Spleen (tissue), 11 donors: Measurements from ENCODE around the gene HLA-G. TPM values are rescaled to one million over a fixed set of nuclear protein-coding genes. Genes with fewer than 3 reads are reported as not detected.
A peak's percentile ranks its signal among the peaks of the same experiment; 100 is the strongest.

ENCODE experiments used
- DNase-seq: peaks from one replicate; pipeline ENCODE4 v3.0.0-alpha.2; 2020
- H3K27ac ChIP-seq, 8 donors: fragments of 200-600 bp; sonication (generic) in 7 of 8; 1 replicate in 4 of 8; 2 replicates in 4 of 8; pipeline versions ENCODE4 v1.5.0 to v1.8.0; 2016 to 2021; ENCODE audit warnings: inconsistent platforms in 4 of 8, mild to moderate bottlenecking in 4 of 8, moderate library complexity in 1 of 8
- H3K27me3 ChIP-seq, 7 donors: fragments of 200-600 bp; sonication (generic) in 6 of 7; replicated peaks in 1 of 7; 1 replicate in 4 of 7; 2 replicates in 3 of 7; pipeline versions ENCODE4 v1.5.0 to v1.8.0; 2016 to 2021; ENCODE audit warnings: inconsistent platforms in 3 of 7, mild to moderate bottlenecking in 1 of 7
- H3K36me3 ChIP-seq, 6 donors: fragments of 200-600 bp; sonication (generic) in 5 of 6; 1 replicate in 4 of 6; 2 replicates in 2 of 6; pipeline versions ENCODE4 v1.5.0 to v1.8.0; 2016 to 2021; ENCODE audit warnings: inconsistent platforms in 2 of 6
- H3K4me1 ChIP-seq, 6 donors: fragments of 200-600 bp; sonication (generic) in 5 of 6; 1 replicate in 3 of 6; 2 replicates in 3 of 6; pipeline versions ENCODE4 v1.5.0 to v1.8.0; 2016 to 2021; ENCODE audit warnings: inconsistent platforms in 3 of 6
- H3K4me3 ChIP-seq, 8 donors: fragments of 200-600 bp; sonication (generic) in 7 of 8; 1 replicate in 4 of 8; 2 replicates in 4 of 8; pipeline versions ENCODE4 v1.5.0 to v1.8.0; 2016 to 2021; ENCODE audit warnings: inconsistent platforms in 4 of 8, mild to moderate bottlenecking in 4 of 8, moderate library complexity in 2 of 8
- H3K9me3 ChIP-seq, 8 donors: fragments of 200-600 bp; sonication (generic) in 7 of 8; 1 replicate in 4 of 8; 2 replicates in 4 of 8; pipeline versions ENCODE4 v1.5.0 to v1.8.0; 2016 to 2021; ENCODE audit warnings: inconsistent platforms in 4 of 8
- POLR2A ChIP-seq, 3 donors: fragments of 450-650 bp; IDR thresholded peaks; one replicate each; pipeline ENCODE4 v1.5.1; 2017; ENCODE audit warnings: antibody characterized with exemption in 3 of 3, mild to moderate bottlenecking in 1 of 3
- POLR2AphosphoS5 ChIP-seq, 3 donors: sonication (generic); formaldehyde crosslinking; IDR thresholded peaks; one replicate each; pipeline ENCODE4 v1.5.1; 2017; ENCODE audit warnings: antibody characterized with exemption in 3 of 3
- WGBS, 5 donors: extraction: QIAGEN DNeasy Blood & Tissue Kit in 3 of 5; methylation state at CpG; one replicate each; pipeline versions ENCODE4 v1.1.5 to v1.1.7; 2013 to 2018; 5-methylcytosine and 5-hydroxymethylcytosine counted together
- intact Hi-C: fragments of 100-400 bp; cut with DNase I; formaldehyde crosslinking; loops from one replicate; pipeline ENCODE4 v1.15.0; 2023; ENCODE audit warnings: low total_unique reads
- polyA plus RNA-seq, 3 donors: library from polyadenylated mRNA; stranded (reverse); fragments of 200-250 nt; gene quantifications; one replicate each; pipeline ENCODE4 v1.2.1, GENCODE V29; 2013
- total RNA-seq, 7 donors: library from RNA; depleted of rRNA in 3 of 7; stranded (reverse); fragments of >200 nt in 3 of 7; fragmentation: NEBNext Ultra II Directional in 4 of 7; extraction: Animal tissue kit (Norgen Biotek cat#: 25700) in 4 of 7; gene quantifications; one replicate each; pipeline versions ENCODE4 v1.1.0 to v1.2.1, GENCODE V29; 2016 to 2021
- TF ChIP-seq, protein P1 (sequence below), 11 experiments: fragments of 200-600 bp in 7 of 11; fragments of 450-650 bp in 4 of 11; sonication (generic) in 4 of 11; IDR thresholded peaks in 8 of 11; conservative IDR thresholded peaks in 3 of 11; 1 replicate in 7 of 11; 2 replicates in 4 of 11; pipeline versions ENCODE4 v1.4.0 to v1.8.0; 2016 to 2021; ENCODE audit warnings: antibody characterized with exemption in 11 of 11, inconsistent platforms in 4 of 11, mild to moderate bottlenecking in 1 of 11
- donor health status: healthy with polysubstance abuse.
- donor health status: DM: no; HTN: no; CAD: no; lungs with moderate emphysema.
- donor health status: DM: no; HTN: no; CAD: no.
- donor health status: Bipolar disorder and iron deficiency.
- donor health status: healthy.
- donor health status: DM: no; HTN: no; CAD: no.
- donor health status: DM: yes; HTN: yes; CAD: no.

The HLA-G gene
- total and polyA plus RNA-seq, 10 donors, result 0.15 to 9.6 (median 1.4) TPM; not detected in 1

DNA sequence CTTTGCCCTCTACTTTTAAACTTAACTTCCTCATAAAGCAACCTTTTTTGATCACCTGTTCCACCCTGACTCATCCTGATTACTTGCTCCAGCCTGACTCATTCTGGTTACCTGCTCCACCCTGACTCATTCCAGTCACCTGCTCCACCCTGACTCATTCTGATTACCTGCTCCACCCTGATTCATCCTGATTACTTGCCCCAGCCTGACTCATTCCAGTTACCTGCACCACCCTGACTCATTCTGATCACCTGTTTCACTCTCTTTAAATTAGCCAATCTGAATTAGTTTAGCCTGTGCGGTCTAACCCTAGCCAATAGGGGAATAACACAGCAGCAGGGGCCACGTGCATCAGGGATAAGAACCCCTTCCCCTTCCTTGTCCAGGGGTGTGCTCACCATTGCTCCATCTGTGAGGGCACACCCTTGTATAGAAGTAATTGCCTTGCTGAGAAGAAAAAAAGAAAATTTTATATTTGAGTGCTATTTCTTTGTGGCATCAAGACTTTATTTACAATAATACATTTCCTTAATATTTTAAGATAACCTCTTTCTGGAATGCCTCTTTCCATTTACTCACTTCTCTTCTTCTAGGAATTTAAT, 17.9 kb downstream of the HLA-G start:
- intact Hi-C loops, result loop anchor here (10.0 kb wide), 1 partner anchor 289 kb away; the partner anchor contains the start of gene TRIM40
- TF ChIP-seq POLR2AphosphoS5 (IDR thresholded peaks at IDR 0.05) (no peak), POLR2A (IDR thresholded peaks at IDR 0.05) (no peak)
- TF ChIP-seq, protein P1, sequence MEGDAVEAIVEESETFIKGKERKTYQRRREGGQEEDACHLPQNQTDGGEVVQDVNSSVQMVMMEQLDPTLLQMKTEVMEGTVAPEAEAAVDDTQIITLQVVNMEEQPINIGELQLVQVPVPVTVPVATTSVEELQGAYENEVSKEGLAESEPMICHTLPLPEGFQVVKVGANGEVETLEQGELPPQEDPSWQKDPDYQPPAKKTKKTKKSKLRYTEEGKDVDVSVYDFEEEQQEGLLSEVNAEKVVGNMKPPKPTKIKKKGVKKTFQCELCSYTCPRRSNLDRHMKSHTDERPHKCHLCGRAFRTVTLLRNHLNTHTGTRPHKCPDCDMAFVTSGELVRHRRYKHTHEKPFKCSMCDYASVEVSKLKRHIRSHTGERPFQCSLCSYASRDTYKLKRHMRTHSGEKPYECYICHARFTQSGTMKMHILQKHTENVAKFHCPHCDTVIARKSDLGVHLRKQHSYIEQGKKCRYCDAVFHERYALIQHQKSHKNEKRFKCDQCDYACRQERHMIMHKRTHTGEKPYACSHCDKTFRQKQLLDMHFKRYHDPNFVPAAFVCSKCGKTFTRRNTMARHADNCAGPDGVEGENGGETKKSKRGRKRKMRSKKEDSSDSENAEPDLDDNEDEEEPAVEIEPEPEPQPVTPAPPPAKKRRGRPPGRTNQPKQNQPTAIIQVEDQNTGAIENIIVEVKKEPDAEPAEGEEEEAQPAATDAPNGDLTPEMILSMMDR (IDR thresholded peaks at IDR 0.05 in 8 of 11, conservative IDR thresholded peaks at IDR 0.05 in 3 of 11), result no peak
- Histone ChIP-seq H3K9me3 (peaks cover 0 to 22% (median 18%) of the 10 kb centered on the region in 8 donors), H3K36me3 (no peaks in the 10 kb centered on the region), H3K27ac (no peak overlapping the region), H3K4me3 (no peak overlapping the region), H3K27me3 (peaks cover 0 to 61% (median 24%) of the 10 kb centered on the region in 7 donors), H3K4me1 (peaks cover 0 to 17% (median 11%) of the 10 kb centered on the region in 6 donors)
- WGBS, 5 donors, result 28 to 82% (median 59%) methylated on average over 2 of the region's 2 CpGs
- DNase-seq, result no peak

DNA sequence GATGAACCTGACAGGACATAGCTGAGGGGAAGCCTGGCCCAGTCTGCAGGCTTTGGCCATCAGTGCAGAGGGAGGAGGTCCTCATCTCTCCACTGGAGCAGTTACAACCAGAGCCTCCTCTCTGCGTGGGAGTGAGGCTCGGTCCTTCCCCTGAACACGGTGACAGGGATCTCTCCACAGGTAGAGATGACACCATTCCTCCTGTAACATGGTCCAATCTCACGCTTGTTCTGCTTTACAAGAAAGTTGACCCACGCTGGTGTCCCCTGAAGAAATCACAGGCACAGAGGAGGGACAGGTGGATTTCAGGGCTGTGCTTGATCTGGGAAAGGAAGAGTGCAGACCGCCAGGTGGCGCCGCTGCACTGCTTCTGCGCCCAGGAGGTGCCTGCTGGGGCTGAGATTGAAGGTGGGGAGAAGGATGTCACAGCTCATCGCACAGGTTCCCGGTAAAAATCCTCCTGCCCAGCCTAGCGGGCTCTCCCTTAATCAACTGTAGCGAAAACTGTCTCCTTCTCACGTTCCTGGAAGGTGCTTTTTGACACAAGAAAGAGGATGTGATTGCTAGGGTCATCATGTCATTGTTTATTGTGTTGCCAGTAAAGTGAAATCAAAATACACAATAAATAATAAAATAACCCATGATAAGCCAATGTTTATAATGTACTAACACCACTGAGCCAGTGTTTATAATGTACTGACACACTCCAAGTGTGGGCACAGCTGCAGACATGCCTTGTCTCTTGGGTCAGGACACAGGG, 20.4 kb downstream of the HLA-G start:
- Histone ChIP-seq H3K4me1 (peaks cover 0 to 19% (median 11%) of the 10 kb centered on the region in 6 donors), H3K4me3 (no peak overlapping the region), H3K27ac (no peak overlapping the region), H3K36me3 (no peaks in the 10 kb centered on the region), H3K9me3 (peaks cover 0 to 6% (median 3%) of the 10 kb centered on the region in 8 donors), H3K27me3 (peaks cover 0 to 77% (median 24%) of the 10 kb centered on the region in 7 donors)
- DNase-seq, result peak; percentile 94
- intact Hi-C loops, result loop anchor here (10.0 kb wide), 1 partner anchor 287 kb away; the partner anchor contains the start of gene TRIM40
- WGBS, 5 donors, result 8 to 11% (median 8%) methylated on average over 14 of the region's 14 CpGs
- TF ChIP-seq, protein P1 (IDR thresholded peaks at IDR 0.05 in 8 of 11, conservative IDR thresholded peaks at IDR 0.05 in 3 of 11), result peak; percentile 78 to 94 (median 90)
- TF ChIP-seq POLR2A (IDR thresholded peaks at IDR 0.05) (no peak), POLR2AphosphoS5 (IDR thresholded peaks at IDR 0.05) (peak in 2 of 3 donors; percentile 58 to 59)

DNA sequence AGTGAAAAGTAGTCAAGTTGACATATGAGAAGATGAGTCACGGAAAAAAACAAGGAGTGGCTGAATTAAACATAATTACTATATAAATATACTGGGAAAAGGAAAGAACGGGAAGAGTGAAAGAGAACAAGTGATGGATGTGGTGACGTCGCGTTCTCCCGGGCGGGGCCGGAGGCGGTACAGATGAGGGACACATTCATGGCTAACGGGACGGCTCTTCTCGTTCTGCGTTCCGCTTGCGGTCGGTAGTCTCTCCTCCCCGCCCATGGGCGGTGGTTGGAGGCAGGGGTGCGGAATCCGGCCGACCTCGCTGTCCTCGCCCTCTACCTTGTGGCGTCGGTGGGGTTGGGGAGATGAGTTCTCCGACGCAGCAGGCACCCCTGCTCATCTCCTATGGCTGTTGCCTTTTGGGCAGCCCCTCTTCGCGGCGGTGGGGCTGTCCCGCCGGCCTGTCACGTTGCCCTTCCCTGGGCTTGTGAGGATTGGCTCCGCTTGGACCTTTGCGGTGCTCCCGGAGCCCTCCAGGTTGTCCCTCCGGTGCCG, 22.5 kb downstream of the HLA-G start:
- intact Hi-C loops, result loop anchor here (2.0 kb wide), 1 partner anchor 163 kb away; no protein-coding TSS in a partner anchor
- no peaks in the 10 kb centered on the region for H3K36me3 ChIP-seq
- H3K9me3 ChIP-seq, result no peaks in the 10 kb centered on the region
- no peak overlapping the region for H3K27ac ChIP-seq
- WGBS, 5 donors, result 7 to 11% (median 9%) methylated on average over 36 to 38 of the region's 38 CpGs
- TF ChIP-seq, protein P1 (IDR thresholded peaks at IDR 0.05 in 8 of 11, conservative IDR thresholded peaks at IDR 0.05 in 3 of 11), result no peak
- peak in 2 of 3 donors; percentile 24 to 35 for TF ChIP-seq POLR2AphosphoS5 (IDR thresholded peaks at IDR 0.05)
- DNase-seq, result no peak
- H3K4me3 ChIP-seq, result peak overlapping the region in 5 of 8 donors; percentile 5 to 63 (median 9)
- H3K4me1 ChIP-seq, result peaks cover 0 to 19% (median 11%) of the 10 kb centered on the region in 6 donors
- H3K27me3 ChIP-seq, result peaks cover 0 to 73% (median 24%) of the 10 kb centered on the region in 7 donors
